PC-9 (cell line): ENCODE data around the gene DSG4. TPM values are rescaled to one million over a fixed set of nuclear protein-coding genes. Genes with fewer than 3 reads are reported as not detected.

Experiments used
- BruUV-seq: library from RNA; stranded (reverse); fragments of 400-500 nt; replicated peaks from 2 replicates; lab custom pipeline; 2021; lab: Mats Ljungman, UMichigan
- CTCF ChIA-PET: fragments of 300-600 bp; sonication (Branson Sonifier 250); formaldehyde crosslinking; loops from one replicate; lab custom pipeline; 2022; ENCODE audit warnings: antibody characterized with exemption; lab: Charles Lee
- POLR2A ChIA-PET: fragments of 300-600 bp; sonication (Branson Sonifier 250); formaldehyde crosslinking; loops from one replicate; lab custom pipeline; 2022; ENCODE audit warnings: antibody characterized with exemption; ENCODE audit not compliant: unreplicated experiment; lab: Charles Lee
- DNase-seq, 2 experiments: peaks; one replicate each; pipeline versions ENCODE4 v3.0.0 to v3.0.0-alpha.2; 2015 to 2022; ENCODE audit warnings: mixed read lengths in 1 of 2
- H2AFZ ChIP-seq: fragments of 200-600 bp; sonication (generic); 2 replicates; pipeline ENCODE4 v1.8.1; 2017; ENCODE audit warnings: antibody characterized with exemption
- H3F3A ChIP-seq: fragments of 200-600 bp; sonication (generic); 2 replicates; pipeline ENCODE4 v1.8.1; 2017; ENCODE audit warnings: antibody characterized with exemption, mild to moderate bottlenecking, low read depth; ENCODE audit not compliant: insufficient read depth
- H3K27ac ChIP-seq: fragments of 200-600 bp; sonication (generic); 2 replicates; pipeline ENCODE4 v1.6.1; 2016; ENCODE audit warnings: mixed run types
- H3K27me3 ChIP-seq: fragments of 200-600 bp; sonication (generic); 2 replicates; pipeline ENCODE4 v1.6.1; 2016; ENCODE audit warnings: low read depth, mixed run types; ENCODE audit not compliant: insufficient read depth
- H3K36me3 ChIP-seq: fragments of 200-600 bp; sonication (generic); 2 replicates; pipeline ENCODE4 v1.6.1; 2016; ENCODE audit warnings: low read depth, mixed run types
- H3K4me1 ChIP-seq: fragments of 200-600 bp; sonication (generic); replicated peaks from 2 replicates; pipeline ENCODE4 v1.6.1; 2016; ENCODE audit warnings: mixed run types; ENCODE audit not compliant: insufficient read depth
- H3K4me2 ChIP-seq: fragments of 200-600 bp; sonication (generic); 2 replicates; pipeline ENCODE4 v1.6.1; 2017; ENCODE audit warnings: mixed run types
- H3K4me3 ChIP-seq: fragments of 200-600 bp; sonication (generic); 2 replicates; pipeline ENCODE4 v1.6.1; 2016; ENCODE audit warnings: mixed run types
- H3K79me2 ChIP-seq: fragments of 200-600 bp; sonication (generic); 2 replicates; pipeline ENCODE4 v1.6.1; 2017; ENCODE audit warnings: low read depth, mixed run types
- H3K9me2 ChIP-seq: fragments of 200-600 bp; sonication (generic); 2 replicates; pipeline ENCODE4 v1.8.1; 2017; ENCODE audit warnings: mild to moderate bottlenecking; ENCODE audit not compliant: insufficient read depth
- H3K9me3 ChIP-seq: fragments of 200-600 bp; sonication (generic); 2 replicates; pipeline ENCODE4 v1.8.1; 2016; ENCODE audit warnings: low read depth; ENCODE audit not compliant: insufficient read depth
- H4K20me1 ChIP-seq: fragments of 200-600 bp; sonication (generic); 2 replicates; pipeline ENCODE4 v1.8.1; 2017; ENCODE audit not compliant: insufficient read depth
- CTCF ChIP-seq: fragments of 200-600 bp; sonication (generic); conservative IDR thresholded peaks from 2 replicates; pipeline ENCODE4 v1.6.1; 2017; ENCODE audit warnings: mixed run types, antibody characterized with exemption, mild to moderate bottlenecking, moderate library complexity
- EZH2 ChIP-seq: fragments of 200-600 bp; sonication (generic); IDR thresholded peaks from 2 replicates; pipeline ENCODE4 v1.8.0; 2017; ENCODE audit warnings: antibody characterized with exemption, low read depth
- intact Hi-C: fragments of 100-400 bp; cut with micrococcal nuclease; formaldehyde crosslinking; loops from one replicate; pipeline ENCODE4 v1.10.0; 2022; ENCODE audit not compliant: unreplicated experiment
- total RNA-seq: library from RNA; stranded (reverse); gene quantifications from 2 replicates; pipeline ENCODE4 v1.2.3, GENCODE V29; 2021

DSG4 gene
- total RNA-seq, 1 experiment from 2014 or later = not detected

- H3K27me3 ChIP-seq = no peaks in the 10 kb centered on the region
- POLR2A ChIA-PET = no interaction called here
- no peaks in the 10 kb centered on the region for H3K79me2 ChIP-seq
- H3K4me2 ChIP-seq = no peak overlapping the region
- no peaks in the 10 kb centered on the region for H3K9me2 ChIP-seq
- DNase-seq = no peak
- H3K9me3 ChIP-seq = no peaks in the 10 kb centered on the region
- H3K4me1 ChIP-seq = no peaks in the 10 kb centered on the region
- no TSS peak for BruUV-seq
- H4K20me1 ChIP-seq = no peaks in the 10 kb centered on the region
- no peak for TF ChIP-seq EZH2
- no peak overlapping the region for H3K4me3 ChIP-seq
- no peaks in the 10 kb centered on the region for H3K36me3 ChIP-seq
- no peak overlapping the region for H2AFZ ChIP-seq
- no peak overlapping the region for H3K27ac ChIP-seq
- CTCF ChIA-PET = no interaction called here
- intact Hi-C loops = no loop called here
- no peaks in the 10 kb centered on the region for H3F3A ChIP-seq
Observed at GRCh38 chr18:31446854-31447253, 70.3 kb downstream of the DSG4 start.

DNA sequence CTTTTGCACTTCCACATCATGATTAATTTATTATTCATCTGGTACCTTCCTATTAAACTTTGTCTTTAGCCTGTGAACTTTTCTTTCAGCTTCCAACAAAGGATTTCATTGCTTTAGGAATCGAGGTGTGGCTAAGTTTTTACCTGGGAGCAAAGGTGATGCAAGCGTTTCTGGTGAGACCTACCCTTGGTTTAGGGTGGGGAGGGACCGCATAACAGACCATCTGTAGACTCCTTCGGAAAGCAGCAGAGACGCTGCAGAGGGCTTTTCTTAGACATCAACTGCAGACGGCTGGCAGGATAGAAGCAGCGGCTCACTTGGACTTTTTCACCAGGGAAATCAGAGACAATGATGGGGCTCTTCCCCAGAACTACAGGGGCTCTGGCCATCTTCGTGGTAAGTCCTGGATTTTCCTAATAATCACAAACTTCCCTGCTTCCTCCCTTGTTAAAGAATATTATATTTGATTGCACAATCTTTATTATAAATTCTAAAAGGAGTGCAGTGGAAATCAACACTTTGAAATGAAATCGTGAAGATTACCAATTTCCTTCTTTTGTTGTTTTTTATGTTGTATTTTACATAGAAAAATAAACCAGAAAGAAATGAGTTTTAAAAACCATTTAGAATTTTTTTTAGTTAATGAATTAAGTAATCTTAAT is 71.1 kb downstream of the DSG4 start, which contains the start of gene DSG3:
DSG3 (plus strand) TSS at position 212 of the 662 bp plus-strand sequence; CDS start at position 349, 137 bp downstream.
- Histone ChIP-seq H4K20me1 (no peaks in the 10 kb centered on the region), H3K9me2 (no peaks in the 10 kb centered on the region), H3F3A (no peaks in the 10 kb centered on the region), H3K4me2 (no peak within 1 kb of the TSS), H3K9me3 (no peaks in the 10 kb centered on the region), H3K27me3 (no peaks in the 10 kb centered on the region), H3K36me3 (no peaks in the 10 kb centered on the region), H3K79me2 (no peaks in the 10 kb centered on the region), H2AFZ (no peak within 1 kb of the TSS), H3K27ac (no peak within 1 kb of the TSS), H3K4me1 (no peaks in the 10 kb centered on the region), H3K4me3 (no peak within 1 kb of the TSS)
- ChIA-PET POLR2A (no interaction called here), CTCF (no interaction called here)
- no peak for TF ChIP-seq EZH2
- no peak for TF ChIP-seq CTCF
- intact Hi-C loops = no loop called here
- no peak for DNase-seq
- no TSS peak for BruUV-seq

DNA sequence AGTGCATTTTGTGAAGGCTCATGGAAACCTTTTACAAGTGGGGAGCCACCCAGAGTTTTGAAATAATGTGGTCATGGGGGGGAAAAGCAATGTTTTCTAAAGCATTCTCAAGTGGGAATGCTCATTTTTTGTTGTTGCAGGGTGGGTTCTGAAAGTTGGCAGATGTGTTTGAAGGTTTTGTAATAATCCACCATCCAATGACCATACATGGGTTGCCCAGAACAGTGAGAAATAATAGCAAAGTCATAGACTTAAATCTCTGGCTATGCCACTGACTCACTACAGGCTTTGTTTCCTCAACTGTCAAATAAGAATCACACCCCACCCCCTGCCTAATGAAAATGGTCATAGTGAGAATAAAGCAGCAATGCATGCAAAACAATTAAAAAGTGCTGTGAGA is 73.8 kb downstream of the DSG4 start:
- Histone ChIP-seq H3F3A (no peaks in the 10 kb centered on the region), H2AFZ (no peak overlapping the region), H3K4me1 (no peaks in the 10 kb centered on the region; the same call in 1 of the 2 replicates), H3K27ac (no peak overlapping the region), H3K4me2 (no peak overlapping the region), H3K27me3 (no peaks in the 10 kb centered on the region), H4K20me1 (no peaks in the 10 kb centered on the region), H3K9me2 (no peaks in the 10 kb centered on the region), H3K9me3 (no peaks in the 10 kb centered on the region), H3K79me2 (no peaks in the 10 kb centered on the region), H3K4me3 (no peak overlapping the region), H3K36me3 (no peaks in the 10 kb centered on the region)
- intact Hi-C loops = loop anchor here (5.0 kb wide), 1 partner anchor 42 kb away; no protein-coding TSS in a partner anchor
- no TSS peak for BruUV-seq
- ChIA-PET POLR2A (no interaction called here), CTCF (no interaction called here)
- DNase-seq = no peak
- TF ChIP-seq EZH2 (no peak), CTCF (no peak)
